Upper lobe of left lung (tissue), 4 donors: ENCODE measurements around the gene FGF14.

Experiments used
- POLR2A ChIP-seq, 4 donors: fragments of 450-650 bp; IDR thresholded peaks; one replicate each; pipeline ENCODE4 v1.5.1; 2016 to 2017; ENCODE audit warnings: antibody characterized with exemption in 4 of 4, mild to moderate bottlenecking in 2 of 4
- POLR2AphosphoS5 ChIP-seq, 2 donors: sonication (generic); formaldehyde crosslinking; IDR thresholded peaks; one replicate each; pipeline ENCODE4 v1.5.1; 2017; ENCODE audit warnings: antibody characterized with exemption in 2 of 2
- TF ChIP-seq, protein P1 (sequence below), 6 experiments: fragments of 450-650 bp in 4 of 6; fragments of 200-600 bp in 2 of 6; sonication (generic) in 2 of 6; IDR thresholded peaks; one replicate each; pipeline ENCODE4 v1.5.1; 2016 to 2019; ENCODE audit warnings: antibody characterized with exemption in 6 of 6

DNA sequence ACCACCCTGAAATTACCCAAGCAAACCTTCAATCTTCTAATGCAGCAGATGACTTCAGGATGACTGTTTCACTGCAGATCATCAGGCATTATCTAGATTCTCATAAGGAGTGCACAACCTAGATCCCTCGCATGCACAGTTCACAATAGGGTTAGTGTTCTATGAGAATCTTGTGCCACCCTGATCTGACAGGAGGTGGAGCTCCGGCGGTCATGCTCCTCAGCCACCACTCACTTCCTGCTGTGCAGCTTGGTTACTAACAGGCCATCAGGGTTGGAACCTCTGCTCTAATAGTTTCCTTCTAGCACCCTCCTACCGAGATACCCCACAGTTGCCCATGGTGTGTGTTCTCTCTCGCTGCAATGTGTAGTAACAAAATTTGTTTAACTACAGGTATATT lies 442.8 kb downstream of the FGF14 start:
- TF ChIP-seq POLR2AphosphoS5 (IDR thresholded peaks at IDR 0.05) = no peak
- TF ChIP-seq POLR2A (IDR thresholded peaks at IDR 0.05) = no peak
- TF ChIP-seq, protein P1, sequence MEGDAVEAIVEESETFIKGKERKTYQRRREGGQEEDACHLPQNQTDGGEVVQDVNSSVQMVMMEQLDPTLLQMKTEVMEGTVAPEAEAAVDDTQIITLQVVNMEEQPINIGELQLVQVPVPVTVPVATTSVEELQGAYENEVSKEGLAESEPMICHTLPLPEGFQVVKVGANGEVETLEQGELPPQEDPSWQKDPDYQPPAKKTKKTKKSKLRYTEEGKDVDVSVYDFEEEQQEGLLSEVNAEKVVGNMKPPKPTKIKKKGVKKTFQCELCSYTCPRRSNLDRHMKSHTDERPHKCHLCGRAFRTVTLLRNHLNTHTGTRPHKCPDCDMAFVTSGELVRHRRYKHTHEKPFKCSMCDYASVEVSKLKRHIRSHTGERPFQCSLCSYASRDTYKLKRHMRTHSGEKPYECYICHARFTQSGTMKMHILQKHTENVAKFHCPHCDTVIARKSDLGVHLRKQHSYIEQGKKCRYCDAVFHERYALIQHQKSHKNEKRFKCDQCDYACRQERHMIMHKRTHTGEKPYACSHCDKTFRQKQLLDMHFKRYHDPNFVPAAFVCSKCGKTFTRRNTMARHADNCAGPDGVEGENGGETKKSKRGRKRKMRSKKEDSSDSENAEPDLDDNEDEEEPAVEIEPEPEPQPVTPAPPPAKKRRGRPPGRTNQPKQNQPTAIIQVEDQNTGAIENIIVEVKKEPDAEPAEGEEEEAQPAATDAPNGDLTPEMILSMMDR (IDR thresholded peaks at IDR 0.05) = no peak
